Left ventricle myocardium inferior (tissue), 1 donor: Measurements from ENCODE around the gene RSRC1. TPM values are rescaled to one million over a fixed set of nuclear protein-coding genes. Genes with fewer than 3 reads are reported as not detected.

Experiments used
- DNase-seq: peaks from one replicate; pipeline ENCODE4 v3.0.0-alpha.2; 2020
- H3K27ac ChIP-seq: fragments of 200-600 bp; replicated peaks from 2 replicates; pipeline ENCODE4 v1.8.0; 2021
- H3K27me3 ChIP-seq: fragments of 200-600 bp; 2 replicates; pipeline ENCODE4 v1.8.0; 2021; ENCODE audit warnings: low read depth
- H3K36me3 ChIP-seq: fragments of 200-600 bp; 2 replicates; pipeline ENCODE4 v1.8.0; 2021
- H3K4me1 ChIP-seq: fragments of 200-600 bp; 2 replicates; pipeline ENCODE4 v1.8.0; 2021
- H3K4me3 ChIP-seq: fragments of 200-600 bp; 2 replicates; pipeline ENCODE4 v1.8.0; 2021; ENCODE audit warnings: mild to moderate bottlenecking, moderate library complexity
- H3K9me3 ChIP-seq: fragments of 200-600 bp; replicated peaks from 2 replicates; pipeline ENCODE4 v1.8.0; 2021
- CTCF ChIP-seq: fragments of 200-600 bp; IDR thresholded peaks from 2 replicates; pipeline ENCODE4 v1.8.0; 2021; ENCODE audit warnings: antibody characterized with exemption, mild to moderate bottlenecking, borderline replicate concordance
- intact Hi-C: fragments of 100-400 bp; cut with micrococcal nuclease; formaldehyde crosslinking; loops from one replicate; pipeline ENCODE4 v1.11.0; 2022
- total RNA-seq: library from RNA; stranded (reverse); fragmentation: NEBNext Ultra II Directional; extraction: Animal tissue kit (Norgen Biotek cat#: 25700); gene quantifications from one replicate; pipeline ENCODE4 v1.2.1, GENCODE V29; 2021
- donor health status: DM: no; HTN: yes; CAD: no; lungs with severe emphysema.

The RSRC1 gene
- total RNA-seq, 1 donor from 2014 or later: 19.1 TPM

- H3K4me1 ChIP-seq: no peaks in the 10 kb centered on the region
- H3K4me3 ChIP-seq: no peak overlapping the region
- H3K27me3 ChIP-seq: no peaks in the 10 kb centered on the region
- DNase-seq: no peak
- no peaks in the 10 kb centered on the region for H3K9me3 ChIP-seq
- H3K27ac ChIP-seq: no peak overlapping the region
- H3K36me3 ChIP-seq: no peaks in the 10 kb centered on the region
- intact Hi-C loops: no loop called here
- no peak for TF ChIP-seq CTCF
Observed at GRCh38 chr3:158470944-158471638, 361.2 kb downstream of the RSRC1 start.

- no peak for TF ChIP-seq CTCF
- H3K27ac ChIP-seq: no peak overlapping the region
Observed at GRCh38 chr3:158471639-158472294, 361.9 kb downstream of the RSRC1 start.

GRCh38 chr3:158479051-158479450, 369.2 kb downstream of the RSRC1 start:
- H3K27me3 ChIP-seq: no peaks in the 10 kb centered on the region
- DNase-seq: no peak
- no peaks in the 10 kb centered on the region for H3K9me3 ChIP-seq
- H3K4me3 ChIP-seq: no peak overlapping the region
- no peaks in the 10 kb centered on the region for H3K36me3 ChIP-seq
- H3K4me1 ChIP-seq: no peaks in the 10 kb centered on the region
- H3K27ac ChIP-seq: no peak overlapping the region
- intact Hi-C loops: no loop called here
- no peak for TF ChIP-seq CTCF

More at GRCh38 chr3:158471639-158472294, 361.9 kb downstream of the RSRC1 start:
- Histone ChIP-seq H3K4me1 (no peaks in the 10 kb centered on the region), H3K36me3 (no peaks in the 10 kb centered on the region), H3K9me3 (no peaks in the 10 kb centered on the region), H3K4me3 (no peak overlapping the region), H3K27me3 (no peaks in the 10 kb centered on the region)
- intact Hi-C loops: no loop called here
- DNase-seq: no peak

- H3K9me3 ChIP-seq: no peaks in the 10 kb centered on the region
- H3K27ac ChIP-seq: no peak overlapping the region
- H3K36me3 ChIP-seq: no peaks in the 10 kb centered on the region
- DNase-seq: no peak
- no peak overlapping the region for H3K4me3 ChIP-seq
- no peak for TF ChIP-seq CTCF
- H3K27me3 ChIP-seq: no peaks in the 10 kb centered on the region
- intact Hi-C loops: no loop called here
- H3K4me1 ChIP-seq: peaks cover 5% of the 10 kb centered on the region
Observed at GRCh38 chr3:158483701-158484235, 373.9 kb downstream of the RSRC1 start.

- no peaks in the 10 kb centered on the region for H3K9me3 ChIP-seq
- H3K4me1 ChIP-seq: peaks cover 7% of the 10 kb centered on the region
- intact Hi-C loops: no loop called here
- DNase-seq: no peak
- no peak overlapping the region for H3K4me3 ChIP-seq
- H3K36me3 ChIP-seq: no peaks in the 10 kb centered on the region
- no peak overlapping the region for H3K27ac ChIP-seq
- no peak for TF ChIP-seq CTCF
- no peaks in the 10 kb centered on the region for H3K27me3 ChIP-seq
Observed at GRCh38 chr3:158486200-158486599, 376.3 kb downstream of the RSRC1 start.
